Measurements from ENCODE around the gene ZNF205.

The ZNF205 gene

DNA sequence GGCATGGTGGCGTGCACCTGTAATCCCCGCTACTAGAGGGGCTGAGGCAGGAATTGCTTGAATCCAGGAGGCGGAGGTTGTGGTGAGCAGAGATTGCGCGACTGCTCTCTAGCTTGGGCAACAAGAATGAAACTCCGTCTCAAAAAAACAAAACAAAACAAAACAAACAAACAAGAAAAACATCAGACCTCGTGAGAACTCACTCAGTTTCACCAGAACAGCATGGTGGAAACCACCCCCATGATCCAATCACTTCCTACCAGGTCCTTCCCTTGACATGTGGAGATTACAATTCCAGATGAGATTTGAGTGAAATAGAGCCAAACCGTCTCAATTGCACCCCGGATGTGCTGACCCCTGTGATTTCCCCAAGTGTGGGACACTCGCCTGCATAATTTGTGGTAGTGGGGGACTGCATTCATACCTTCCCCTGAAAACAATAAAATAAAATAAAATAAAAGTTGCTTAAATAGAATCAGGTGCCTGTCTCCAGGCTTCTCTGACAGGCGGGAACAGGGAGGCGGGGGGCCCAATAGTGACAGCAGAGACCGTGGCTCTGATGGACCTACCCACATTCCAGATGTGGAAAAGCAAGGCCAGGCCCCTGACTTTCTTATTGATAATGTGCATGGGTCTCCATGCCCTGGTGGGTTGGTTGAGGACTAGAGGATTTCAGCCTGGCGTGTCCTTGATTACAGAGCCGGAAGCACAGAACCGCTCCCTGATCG is 26.4 kb upstream of the ZNF205 start:
- no peak for DNase-seq

DNA sequence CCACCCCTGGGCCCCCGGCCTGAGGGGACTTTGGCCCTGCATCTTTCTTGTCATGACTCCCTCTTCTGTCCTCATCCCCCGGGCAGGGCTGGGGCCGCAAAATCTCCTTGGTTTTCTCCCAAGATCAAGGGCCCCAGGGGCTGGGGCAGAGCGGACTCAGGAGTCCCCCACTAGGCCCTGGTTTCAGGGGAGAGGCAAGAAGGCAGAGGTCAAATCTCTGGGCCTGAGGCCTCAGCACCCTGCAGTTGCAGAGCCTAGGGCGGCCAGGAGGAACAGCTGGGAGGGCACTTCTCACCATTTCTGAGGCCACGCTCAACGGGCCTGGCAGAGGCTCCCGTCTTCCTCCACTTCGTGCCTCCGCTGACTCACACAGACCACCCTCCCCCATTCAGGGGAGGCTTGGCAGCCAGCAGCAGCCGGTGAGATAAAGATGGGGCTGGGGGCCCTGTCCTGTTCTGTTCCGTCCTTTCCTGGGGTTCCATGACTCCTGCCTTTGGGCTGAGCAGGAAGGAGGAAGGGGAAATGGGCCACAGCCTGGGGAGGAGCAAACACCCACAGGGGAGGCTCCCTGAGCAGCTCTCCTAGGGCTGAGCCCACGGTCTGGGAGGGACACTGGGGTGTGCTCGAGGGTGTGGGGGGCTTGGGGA is 25.7 kb upstream of the ZNF205 start:
- DNase-seq = no peak

DNA sequence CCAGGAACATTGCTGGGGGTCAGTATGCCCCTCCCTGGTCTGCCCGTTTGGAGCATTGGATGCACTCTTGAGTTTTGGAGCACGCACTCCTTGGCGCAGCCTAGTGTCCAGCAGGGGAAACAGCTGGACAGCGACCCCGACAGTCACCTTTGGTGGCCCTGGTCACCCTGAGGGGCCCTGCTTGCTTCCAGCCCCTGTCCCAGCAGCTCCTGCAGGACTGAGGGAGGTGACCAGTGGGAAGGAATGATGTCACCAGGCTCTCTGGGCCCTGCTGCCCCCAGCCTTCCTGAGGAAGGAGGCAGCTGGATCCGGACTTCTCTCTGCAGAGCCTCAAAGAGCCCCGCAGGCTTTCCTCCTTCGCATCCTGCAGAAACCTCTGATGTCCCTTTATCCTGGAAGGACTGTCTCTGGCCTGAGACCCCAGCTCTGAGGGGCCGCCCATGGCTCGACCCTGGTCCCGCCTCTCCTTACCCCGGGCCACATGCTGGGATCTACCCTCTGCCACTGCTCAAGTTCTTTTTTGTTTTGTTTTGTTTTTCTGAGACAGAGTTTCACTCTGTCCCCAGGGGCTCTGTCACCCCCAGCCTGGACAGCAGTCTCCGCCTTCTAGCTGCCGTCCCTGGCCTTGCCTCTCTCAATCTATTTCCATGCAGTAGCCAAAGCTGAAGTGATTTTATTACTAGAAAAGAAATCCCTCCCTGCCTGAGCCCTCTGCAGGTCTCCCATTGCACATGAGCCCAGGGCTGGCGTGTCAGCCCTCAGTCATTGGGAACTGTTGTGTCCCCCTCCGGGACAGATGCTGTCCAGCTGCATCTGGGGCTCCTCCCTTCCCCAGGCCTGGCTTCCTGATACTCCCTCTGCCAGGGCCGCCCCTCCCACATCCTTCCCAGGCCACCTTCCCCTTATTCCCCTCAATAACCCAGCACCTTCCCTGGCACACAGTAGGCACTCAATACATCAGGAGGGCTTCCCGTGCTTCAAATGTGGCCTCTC is 24.8 kb upstream of the ZNF205 start:
- no peak for DNase-seq

DNA sequence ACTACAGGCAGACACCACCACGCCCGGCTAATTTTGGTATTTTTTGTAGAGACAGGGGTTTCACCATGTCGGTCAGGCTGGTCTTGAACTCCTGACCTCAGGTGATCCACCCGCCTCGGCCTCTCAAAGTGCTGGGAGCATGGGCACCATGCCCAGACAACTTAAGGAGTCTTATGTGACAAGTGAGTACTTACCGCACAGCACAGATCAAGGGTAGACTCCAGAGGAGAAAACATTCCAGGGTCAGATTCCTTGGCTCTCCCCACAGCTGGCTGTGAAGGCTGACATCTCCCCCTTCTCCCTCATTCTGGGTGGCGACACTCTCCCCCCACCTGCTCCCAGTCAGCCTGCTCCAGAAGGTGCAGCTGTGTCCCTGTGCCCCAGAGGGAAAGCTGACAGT is 23.9 kb upstream of the ZNF205 start:
- no peak for DNase-seq

DNA sequence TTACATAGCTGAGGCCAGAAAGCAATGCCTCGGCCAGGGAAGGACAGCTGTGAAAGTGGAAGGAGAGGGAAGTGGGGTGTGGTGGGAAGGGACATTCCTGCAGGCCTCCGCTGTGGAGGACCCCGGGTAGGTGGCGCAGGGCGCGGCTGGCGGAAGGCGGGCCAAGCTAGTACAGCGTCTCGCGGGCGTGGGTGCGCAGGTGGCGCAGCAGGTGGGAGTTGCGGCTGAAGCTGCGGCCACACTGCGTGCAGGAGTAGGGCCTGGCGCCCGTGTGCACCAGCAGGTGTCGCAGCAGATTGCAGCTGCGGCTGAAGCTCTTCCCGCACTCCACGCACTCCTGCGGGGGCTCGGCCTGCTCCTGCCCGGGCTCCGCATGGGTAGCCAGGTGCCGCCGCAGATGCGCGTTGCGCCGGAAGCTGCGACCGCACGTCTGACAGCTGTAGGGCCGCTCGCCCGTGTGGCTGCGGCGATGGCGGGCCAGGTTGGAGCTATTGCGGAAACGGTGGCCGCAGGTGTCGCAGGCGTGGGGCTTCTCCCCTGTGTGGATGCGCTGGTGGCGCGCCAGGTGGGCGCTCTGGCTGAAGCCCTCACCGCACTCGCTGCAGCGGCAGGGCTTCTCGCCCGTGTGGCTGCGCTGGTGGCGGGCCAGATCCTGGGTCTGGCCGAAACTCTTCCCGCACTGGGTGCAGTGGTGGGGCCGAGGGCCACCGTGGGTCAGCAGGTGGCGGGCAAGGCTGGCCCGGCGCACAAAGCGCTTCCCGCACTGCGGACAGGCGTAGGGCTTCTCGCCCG is 23.3 kb upstream of the ZNF205 start:
- no peak for DNase-seq

DNA sequence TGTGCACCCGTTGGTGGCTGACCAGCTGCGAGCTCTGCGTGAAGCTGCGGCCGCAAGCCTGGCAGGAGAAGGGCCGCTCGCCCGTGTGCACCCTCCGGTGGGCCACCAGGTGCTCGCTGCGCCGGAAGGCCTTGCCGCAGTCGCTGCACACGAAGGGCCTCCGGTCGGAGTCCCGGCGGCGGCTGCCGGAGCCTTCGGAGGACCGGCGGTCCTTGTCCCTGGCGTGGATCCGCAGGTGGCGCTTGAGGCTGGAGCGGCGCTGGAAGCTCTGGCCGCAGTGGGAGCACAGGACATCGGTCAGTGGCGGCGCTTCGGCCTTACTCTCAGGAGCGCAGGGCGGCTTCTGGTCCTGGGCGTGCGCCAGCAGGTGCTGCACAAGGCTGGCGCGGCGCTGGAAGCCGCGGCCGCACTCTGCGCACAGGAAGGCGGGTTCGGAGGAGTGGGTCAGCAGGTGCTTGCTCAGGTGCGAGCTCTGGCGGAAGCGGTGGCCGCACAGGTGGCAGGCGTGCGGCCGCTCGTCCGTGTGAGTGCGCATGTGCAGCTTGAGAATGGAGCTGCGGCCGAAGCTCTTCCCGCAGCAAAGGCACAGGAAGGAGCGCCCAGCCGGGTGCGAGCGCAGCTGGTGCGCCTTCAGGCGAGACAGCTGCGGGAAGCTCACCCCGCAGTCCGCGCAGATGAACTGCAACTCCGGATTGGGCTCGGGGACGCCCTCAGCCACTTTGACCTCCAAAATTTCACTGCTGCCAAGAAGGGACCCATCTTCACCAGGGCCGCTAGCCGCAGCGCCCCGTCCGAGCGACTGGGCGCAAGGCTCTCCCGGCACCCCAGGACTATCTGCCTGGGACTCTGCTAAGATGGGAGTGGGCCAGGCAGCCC is 22.4 kb upstream of the ZNF205 start:
- no peak for DNase-seq

DNA sequence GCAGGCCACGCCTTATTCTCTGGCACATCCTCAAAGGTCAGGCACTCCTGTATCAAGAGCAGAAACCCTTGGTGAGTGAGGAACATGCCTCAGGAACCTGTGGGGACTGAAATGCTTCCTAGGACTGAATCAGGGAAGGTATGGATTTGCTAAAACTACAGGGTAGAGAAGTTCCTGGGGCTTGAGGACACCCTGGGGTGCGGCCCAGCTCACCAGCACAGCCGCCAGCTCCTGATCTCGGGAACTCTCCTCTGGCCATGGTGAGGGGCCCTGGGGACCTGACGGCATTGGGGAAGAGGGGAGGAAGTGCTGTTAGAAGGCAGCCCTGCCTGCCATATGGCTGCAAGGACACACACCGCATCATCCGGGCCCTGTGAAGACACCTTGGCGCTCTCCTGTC is 20.8 kb upstream of the ZNF205 start:
- DNase-seq = no peak

DNA sequence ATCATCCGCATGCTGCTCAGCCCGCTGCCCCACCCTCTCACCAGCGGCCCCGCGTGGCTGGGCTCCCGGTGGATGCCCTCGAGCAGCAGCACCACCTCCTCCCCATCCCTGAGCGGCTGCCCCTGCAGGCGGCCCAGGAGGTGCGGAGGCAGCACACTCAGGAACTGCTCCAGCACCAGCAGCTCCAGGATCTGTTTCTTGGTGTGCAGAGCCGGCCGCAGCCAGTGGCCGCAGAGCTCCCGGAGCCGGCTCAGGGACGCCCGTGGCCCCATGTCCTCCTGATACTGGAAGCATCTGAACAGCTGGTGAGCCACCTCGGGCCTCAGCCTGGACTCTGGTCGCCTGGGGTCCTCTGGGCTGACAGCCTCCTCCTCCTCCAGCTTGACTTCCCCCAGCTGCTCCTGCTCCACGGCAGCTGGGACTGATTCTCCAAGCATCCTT is 19.9 kb upstream of the ZNF205 start:
- no peak for DNase-seq

DNA sequence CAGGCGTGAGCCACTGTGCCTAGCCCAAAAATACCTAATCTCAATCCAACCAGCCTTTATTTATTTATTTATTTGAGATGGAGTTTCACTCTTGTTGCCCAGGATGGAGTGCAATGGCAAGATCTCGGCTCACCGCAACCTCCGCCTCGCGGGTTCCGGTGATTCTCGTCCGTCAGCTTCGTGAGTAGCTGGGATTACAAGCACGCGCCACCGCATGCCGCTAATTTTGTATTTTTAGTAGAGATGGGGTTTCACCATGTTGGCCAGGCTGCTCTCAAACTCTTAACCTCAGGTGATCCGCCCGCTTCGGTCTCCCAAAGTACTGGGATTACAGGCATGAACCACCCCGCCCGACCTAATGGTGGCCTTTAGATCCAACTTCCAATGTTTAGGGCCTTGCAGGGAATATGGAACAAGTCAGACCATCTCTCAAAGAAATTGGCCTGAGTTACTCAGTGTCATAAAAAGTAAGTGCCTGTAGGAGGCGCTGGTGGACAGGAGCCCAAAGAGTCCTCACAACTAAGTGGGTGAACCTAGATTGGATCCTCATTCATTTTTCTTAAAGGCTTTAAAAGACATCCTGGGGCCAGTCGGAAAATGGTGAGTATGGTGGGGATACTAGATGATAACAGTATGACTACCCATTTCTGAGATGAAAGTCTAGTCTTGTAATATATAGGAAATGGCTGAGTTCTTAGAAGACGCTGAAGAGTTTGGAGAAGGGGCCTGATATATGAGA is 17.9 kb upstream of the ZNF205 start:
- DNase-seq = no peak

DNA sequence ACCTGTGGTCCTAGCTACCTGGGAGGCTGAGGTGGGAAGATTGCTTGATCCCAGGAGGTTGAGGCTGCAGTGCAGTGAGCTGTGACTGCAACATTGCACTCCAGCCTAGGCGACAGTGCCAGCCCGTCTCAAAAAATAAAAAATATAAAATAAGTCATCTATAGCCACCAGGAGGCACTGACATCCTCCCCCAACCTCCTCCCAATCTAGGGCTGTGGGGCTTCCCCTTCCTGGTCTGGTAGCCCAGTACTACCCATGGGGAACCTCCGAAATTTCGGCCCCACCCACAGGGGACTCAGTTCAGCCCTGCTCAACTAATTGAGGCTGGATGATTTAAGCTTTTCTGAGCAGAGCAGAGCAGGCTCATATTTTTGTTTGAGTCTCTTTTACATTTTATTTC is 16.5 kb upstream of the ZNF205 start:
- no peak for DNase-seq

DNA sequence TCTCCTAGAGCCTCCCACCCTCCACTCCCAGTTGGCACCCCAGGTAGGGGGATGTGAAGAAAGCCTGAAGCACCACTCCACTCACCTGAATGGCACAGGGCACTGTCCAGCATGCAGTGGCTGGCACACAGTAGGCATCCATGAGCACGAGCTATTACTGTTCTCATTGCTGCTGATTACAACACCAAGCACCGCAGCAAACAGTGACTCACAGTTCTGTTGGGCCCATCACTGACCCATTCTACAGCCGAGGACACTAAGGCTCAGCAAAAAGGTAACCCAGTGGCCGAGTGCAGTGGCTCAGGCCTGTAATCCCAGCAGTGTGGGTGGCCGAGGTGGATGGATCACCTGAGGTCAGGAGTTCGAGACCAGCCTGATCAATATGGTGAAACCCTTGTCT is 16.0 kb upstream of the ZNF205 start:
- DNase-seq = no peak

DNA sequence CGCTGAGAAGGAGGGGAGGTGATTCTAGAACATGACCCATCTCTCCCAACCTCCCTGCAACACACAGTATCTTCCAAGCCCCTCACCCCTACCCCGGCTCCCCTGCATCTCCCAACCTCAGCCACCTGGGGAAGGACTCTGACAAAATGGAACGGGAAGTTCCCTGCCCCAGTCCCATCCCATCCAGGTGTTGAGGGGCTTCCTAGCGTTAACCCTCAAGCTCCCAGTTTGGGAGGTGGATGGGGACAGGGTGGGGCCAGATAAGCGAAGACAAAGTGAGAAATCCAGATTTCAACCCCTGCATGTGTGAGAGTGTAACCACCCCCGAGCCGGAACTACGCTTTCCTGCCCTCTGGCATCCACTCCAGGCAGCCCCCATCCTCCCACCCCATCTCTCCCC is 15.1 kb upstream of the ZNF205 start:
- DNase-seq = no peak

DNA sequence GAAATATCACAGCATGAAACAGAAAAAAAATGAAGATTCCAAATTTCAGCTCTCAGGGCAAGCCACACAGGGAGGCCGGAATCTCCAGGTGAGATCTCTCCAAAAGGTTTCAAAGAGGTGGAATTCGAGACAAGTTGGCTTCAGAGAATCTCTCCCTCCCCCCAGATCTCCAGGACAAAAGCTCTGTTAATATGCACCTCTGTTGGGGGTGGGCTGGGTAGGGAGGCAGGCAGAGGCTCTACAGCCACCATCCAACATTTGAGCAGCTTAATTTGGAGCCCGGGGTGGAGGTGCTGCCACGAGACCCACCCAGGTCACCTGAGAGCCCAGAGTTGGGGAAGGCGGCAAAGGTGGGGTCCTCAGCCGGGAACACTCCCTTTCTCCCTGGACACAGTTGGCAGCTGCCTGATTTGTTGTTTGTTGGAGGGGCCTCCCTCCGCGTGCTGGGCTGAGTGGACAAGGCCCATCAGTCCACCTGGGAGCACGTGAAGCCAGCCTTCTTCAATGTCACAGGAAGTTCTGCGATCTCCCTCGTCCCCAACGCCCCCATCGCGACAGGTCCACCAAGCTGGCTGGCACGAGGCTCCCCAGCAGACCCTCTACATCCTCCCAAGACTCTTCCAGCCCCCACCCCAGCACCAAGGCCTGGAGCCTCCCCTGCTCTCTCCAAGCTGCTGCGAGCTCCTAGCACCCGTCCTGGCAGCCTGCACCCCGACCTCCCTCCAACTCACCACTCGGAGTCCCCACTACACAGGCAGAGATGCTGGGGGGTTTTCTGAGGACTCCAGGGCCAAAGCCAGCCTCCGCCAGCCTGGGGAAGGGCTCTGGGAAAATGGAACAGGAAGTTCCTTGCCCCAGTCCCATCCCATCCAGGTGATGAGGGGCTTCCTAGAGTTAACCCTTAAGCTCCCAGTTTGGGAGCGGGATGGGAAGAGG is 13.7 kb upstream of the ZNF205 start, which contains the start of gene ZSCAN10:
Gene ZSCAN10 (minus strand): TSS at position 836 of the 936 bp plus-strand sequence. CDS start 6,357 bp downstream, outside the sequence.
- no peak for DNase-seq

DNA sequence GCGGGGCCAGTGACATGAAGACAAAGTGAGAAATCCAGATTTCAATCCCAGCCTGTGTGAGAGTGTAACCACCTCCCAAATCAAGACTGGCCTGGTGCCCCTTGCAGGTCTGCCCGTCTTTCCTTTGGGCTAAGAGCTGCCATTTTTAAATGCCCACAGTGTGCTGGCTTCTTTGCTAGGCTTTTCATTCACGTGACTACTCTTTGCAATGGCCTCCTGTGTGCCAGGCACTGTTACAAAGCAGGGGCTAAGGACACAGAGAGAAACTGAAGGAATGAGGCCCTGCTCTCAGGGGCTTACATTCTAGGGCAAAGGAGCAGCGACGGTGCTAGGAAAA is 13.0 kb upstream of the ZNF205 start:
- DNase-seq = no peak

DNA sequence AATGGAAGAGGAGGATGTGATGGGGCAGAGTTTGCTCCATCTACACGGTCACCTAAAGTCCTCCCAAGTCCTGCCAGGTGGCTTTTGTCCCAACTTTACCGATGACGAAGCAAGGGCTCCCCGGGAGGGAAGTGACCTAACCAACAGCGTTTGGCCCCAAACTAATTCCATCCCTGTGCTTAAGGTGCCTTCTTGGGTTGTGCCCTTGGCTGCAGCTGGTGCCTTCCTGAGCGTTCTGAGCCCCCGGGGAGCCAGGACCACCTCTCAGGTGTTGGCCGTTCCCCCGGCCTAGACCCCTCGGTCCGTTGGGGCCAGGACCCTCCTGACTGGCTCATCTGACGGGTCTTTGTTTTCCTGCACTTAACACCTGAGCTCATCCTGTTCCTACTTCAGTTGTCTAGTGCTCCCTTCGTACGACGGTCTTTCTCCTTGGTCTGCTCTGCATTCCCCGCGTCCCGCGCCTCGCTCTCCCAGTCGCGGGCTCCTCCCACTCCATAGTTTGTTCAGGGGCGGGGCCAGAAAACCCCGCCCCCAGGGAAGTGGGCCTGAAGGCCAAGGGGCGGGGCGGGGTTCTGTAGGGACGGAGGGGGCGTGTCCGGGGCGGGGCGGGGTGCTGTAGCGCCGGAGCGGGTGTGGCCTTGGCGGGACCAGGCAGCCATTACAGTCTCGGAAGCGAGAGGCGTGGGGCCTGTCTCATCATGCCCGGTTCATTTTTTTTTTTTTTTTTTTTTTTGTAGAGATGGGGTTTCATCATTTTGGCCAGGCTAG is 12.5 kb upstream of the ZNF205 start:
- DNase-seq = no peak

DNA sequence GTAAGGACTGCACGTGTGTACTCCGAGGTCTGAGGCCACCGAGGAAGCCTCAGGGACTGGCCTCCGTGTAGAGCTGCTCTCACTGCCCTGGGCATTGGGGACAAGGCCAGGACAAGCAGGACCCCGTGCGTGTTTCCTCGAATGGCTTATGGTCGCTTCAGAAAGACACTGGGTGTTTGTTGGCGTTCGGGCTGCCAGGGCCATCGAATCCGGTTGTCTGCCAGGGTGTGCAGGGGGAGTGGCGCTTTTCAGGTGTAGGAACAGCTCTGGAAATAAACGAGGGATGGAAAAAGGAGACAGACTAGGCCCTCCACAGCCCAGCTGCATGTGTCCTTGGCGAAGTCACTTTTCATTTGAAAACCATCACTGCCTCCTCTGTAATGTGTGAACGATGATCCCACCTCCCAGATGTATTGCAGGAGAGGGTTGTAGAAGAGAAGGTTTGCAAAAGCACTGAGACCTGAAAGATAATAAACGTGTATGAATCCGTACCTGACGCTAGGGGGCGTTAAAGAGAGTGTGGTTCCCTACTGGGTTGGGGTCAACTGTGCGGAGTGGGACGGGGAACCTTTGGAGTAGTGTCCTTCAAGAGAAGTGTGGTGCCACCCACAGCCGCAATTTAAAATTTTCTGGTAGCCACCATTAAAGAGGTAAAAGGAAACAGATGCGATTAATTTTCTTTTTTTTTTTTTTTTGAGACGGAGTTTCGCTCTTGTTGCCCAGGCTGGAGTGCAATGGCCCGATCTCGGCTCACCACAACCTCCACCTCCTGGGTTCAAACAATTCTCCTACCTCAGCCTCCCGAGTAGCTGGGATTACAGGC is 11.2 kb upstream of the ZNF205 start:
- DNase-seq = no peak

DNA sequence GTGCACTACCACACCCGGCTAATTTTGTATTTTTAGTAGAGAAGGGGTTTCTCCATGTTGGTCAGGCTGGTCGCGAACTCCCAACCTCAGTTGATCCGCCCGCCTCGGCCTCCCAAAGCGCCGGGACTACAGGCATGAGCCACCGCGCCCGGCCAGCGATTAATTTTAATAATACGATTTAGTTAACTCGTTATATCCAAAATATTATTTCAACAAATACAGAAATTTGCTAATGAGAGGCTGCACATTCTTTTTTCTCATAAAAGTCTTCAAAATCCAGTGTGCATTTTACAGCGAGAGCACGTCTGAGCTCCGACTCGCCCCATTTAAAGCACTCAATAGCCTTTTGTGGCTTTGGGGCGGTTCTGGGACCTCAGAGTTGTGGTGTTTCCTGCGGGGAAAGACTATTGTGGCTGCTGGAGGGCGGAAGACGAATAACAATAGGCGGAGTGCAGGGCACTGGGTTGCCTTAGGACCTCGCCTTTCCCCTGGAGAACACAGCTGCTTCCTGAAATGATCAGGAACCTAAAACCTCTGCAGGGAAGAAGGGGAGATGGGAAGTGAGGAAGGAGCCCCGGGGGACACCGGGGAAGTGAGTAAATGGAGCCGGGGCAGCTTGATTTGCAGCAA is 10.4 kb upstream of the ZNF205 start:
- no peak for DNase-seq

Measured in cerebellar nuclear complex (tissue), 1 donor.